T-helper 1 cell treated with Interleukin-12 subunit alpha and Interleukin-12 subunit beta and Interleukin-4 antibody, amounts not matched to agents 30 μg/mL and 1 μg/mL, for 36 hours (primary cell): ENCODE results near the gene FBXW10B.
"Not testable (repeated sequence)": the region's sequence is repeated elsewhere in the genome, so short reads cannot be mapped to it uniquely, and the experiment has no call there.

Experiments used
- H3K27ac Mint-ChIP-seq: one replicate; pipeline ENCODE4 v1.8.0; 2021; ENCODE audit warnings: mild to moderate bottlenecking, mixed read lengths
- H3K27me3 Mint-ChIP-seq: one replicate; pipeline ENCODE4 v1.8.0; 2021; ENCODE audit warnings: low read depth, mixed read lengths
- H3K36me3 Mint-ChIP-seq: one replicate; pipeline ENCODE4 v1.8.0; 2021; ENCODE audit warnings: low read depth, mixed read lengths
- H3K4me1 Mint-ChIP-seq: one replicate; pipeline ENCODE4 v1.8.0; 2021; ENCODE audit warnings: low read depth, mixed read lengths
- H3K4me3 Mint-ChIP-seq: one replicate; pipeline ENCODE4 v1.8.0; 2021; ENCODE audit warnings: mild to moderate bottlenecking, moderate library complexity, mixed read lengths
- H3K9me3 Mint-ChIP-seq: one replicate; pipeline ENCODE4 v1.8.0; 2021; ENCODE audit warnings: mixed read lengths

The FBXW10B gene

GRCh38 chr17:15649861-15650421, 30.4 kb upstream of the FBXW10B start:
- Mint-ChIP-seq H3K27me3 (no peaks in the 10 kb centered on the region), H3K27ac (peak overlapping the region; percentile 70), H3K4me1 (peaks cover 46% of the 10 kb centered on the region), H3K36me3 (peaks cover 25% of the 10 kb centered on the region), H3K9me3 (no peaks in the 10 kb centered on the region), H3K4me3 (peak overlapping the region; percentile 88)

- H3K4me3 Mint-ChIP-seq = peak overlapping the region; percentile 88
- peaks cover 25% of the 10 kb centered on the region for H3K36me3 Mint-ChIP-seq
- H3K4me1 Mint-ChIP-seq = peaks cover 46% of the 10 kb centered on the region
- no peaks in the 10 kb centered on the region for H3K27me3 Mint-ChIP-seq
- peak overlapping the region; percentile 73 for H3K27ac Mint-ChIP-seq
- H3K9me3 Mint-ChIP-seq = no peaks in the 10 kb centered on the region
These were observed 28.9 kb upstream of the FBXW10B start for GRCh38 chr17:15648386-15648785.

- H3K27me3 Mint-ChIP-seq, H3K9me3 Mint-ChIP-seq: not testable (repeated sequence)
- peak overlapping the region; percentile 92 for H3K27ac Mint-ChIP-seq
- H3K4me3 Mint-ChIP-seq = peak overlapping the region; percentile 71
- peaks cover 37% of the 10 kb centered on the region for H3K4me1 Mint-ChIP-seq
- H3K36me3 Mint-ChIP-seq = peaks cover 19% of the 10 kb centered on the region
These were observed 26.4 kb upstream of the FBXW10B start for GRCh38 chr17:15645942-15646312.

GRCh38 chr17:15645099-15645941, 25.8 kb upstream of the FBXW10B start:
- Mint-ChIP-seq H3K36me3 (peaks cover 16% of the 10 kb centered on the region), H3K4me3 (peak overlapping the region; percentile 71), H3K4me1 (peaks cover 32% of the 10 kb centered on the region), H3K27ac (peak overlapping the region; percentile 92)
- not testable (repeated sequence) for H3K9me3 Mint-ChIP-seq, H3K27me3 Mint-ChIP-seq

GRCh38 chr17:15642505-15643251, 23.2 kb upstream of the FBXW10B start:
- H3K27ac Mint-ChIP-seq, H3K36me3 Mint-ChIP-seq, H3K9me3 Mint-ChIP-seq, H3K27me3 Mint-ChIP-seq, H3K4me3 Mint-ChIP-seq: not testable (repeated sequence)
- H3K4me1 Mint-ChIP-seq = peaks cover 15% of the 10 kb centered on the region

GRCh38 chr17:15642014-15642413, 22.5 kb upstream of the FBXW10B start:
- H3K27me3 Mint-ChIP-seq, H3K27ac Mint-ChIP-seq, H3K9me3 Mint-ChIP-seq, H3K4me3 Mint-ChIP-seq, H3K36me3 Mint-ChIP-seq: not testable (repeated sequence)
- H3K4me1 Mint-ChIP-seq = peaks cover 13% of the 10 kb centered on the region

- not testable (repeated sequence) for H3K9me3 Mint-ChIP-seq, H3K27me3 Mint-ChIP-seq, H3K4me1 Mint-ChIP-seq, H3K27ac Mint-ChIP-seq, H3K4me3 Mint-ChIP-seq
- H3K36me3 Mint-ChIP-seq = peaks cover 20% of the 10 kb centered on the region
These were observed 11.5 kb upstream of the FBXW10B start for GRCh38 chr17:15630930-15631453.

GRCh38 chr17:15629991-15630390, 10.5 kb upstream of the FBXW10B start:
- H3K4me1 Mint-ChIP-seq, H3K4me3 Mint-ChIP-seq, H3K9me3 Mint-ChIP-seq, H3K27me3 Mint-ChIP-seq, H3K27ac Mint-ChIP-seq: not testable (repeated sequence)
- H3K36me3 Mint-ChIP-seq = peaks cover 17% of the 10 kb centered on the region

GRCh38 chr17:15623661-15624209, 4.2 kb upstream of the FBXW10B start:
- not testable (repeated sequence) for H3K4me3 Mint-ChIP-seq, H3K4me1 Mint-ChIP-seq, H3K27ac Mint-ChIP-seq, H3K9me3 Mint-ChIP-seq, H3K36me3 Mint-ChIP-seq, H3K27me3 Mint-ChIP-seq

- not testable (repeated sequence) for H3K4me1 Mint-ChIP-seq, H3K4me3 Mint-ChIP-seq, H3K36me3 Mint-ChIP-seq, H3K27ac Mint-ChIP-seq, H3K9me3 Mint-ChIP-seq, H3K27me3 Mint-ChIP-seq
These were observed 3.8 kb upstream of the FBXW10B start for GRCh38 chr17:15623255-15623654.

GRCh38 chr17:15622124-15622523, 2.6 kb upstream of the FBXW10B start:
- H3K36me3 Mint-ChIP-seq, H3K9me3 Mint-ChIP-seq, H3K27me3 Mint-ChIP-seq, H3K4me1 Mint-ChIP-seq, H3K4me3 Mint-ChIP-seq, H3K27ac Mint-ChIP-seq: not testable (repeated sequence)

GRCh38 chr17:15616828-15617227, 2.7 kb downstream of the FBXW10B start:
- not testable (repeated sequence) for H3K36me3 Mint-ChIP-seq, H3K27me3 Mint-ChIP-seq, H3K4me3 Mint-ChIP-seq, H3K9me3 Mint-ChIP-seq, H3K4me1 Mint-ChIP-seq, H3K27ac Mint-ChIP-seq

GRCh38 chr17:15615850-15616249, 3.7 kb downstream of the FBXW10B start:
- not testable (repeated sequence) for H3K4me3 Mint-ChIP-seq, H3K36me3 Mint-ChIP-seq, H3K9me3 Mint-ChIP-seq, H3K4me1 Mint-ChIP-seq, H3K27ac Mint-ChIP-seq, H3K27me3 Mint-ChIP-seq

- H3K27ac Mint-ChIP-seq, H3K9me3 Mint-ChIP-seq, H3K4me1 Mint-ChIP-seq, H3K27me3 Mint-ChIP-seq, H3K36me3 Mint-ChIP-seq, H3K4me3 Mint-ChIP-seq: not testable (repeated sequence)
These were observed 6.4 kb downstream of the FBXW10B start for GRCh38 chr17:15613111-15613510.

- H3K9me3 Mint-ChIP-seq, H3K27me3 Mint-ChIP-seq, H3K4me3 Mint-ChIP-seq, H3K27ac Mint-ChIP-seq, H3K36me3 Mint-ChIP-seq: not testable (repeated sequence)
- H3K4me1 Mint-ChIP-seq = peaks cover 25% of the 10 kb centered on the region
These were observed 26.5 kb downstream of the FBXW10B start for GRCh38 chr17:15592960-15593359.
